NT2/D1 (cell line): ENCODE measurements around the gene ZFYVE1.

Experiments used
- SUZ12 ChIP-seq: IDR thresholded peaks from 2 replicates; pipeline ENCODE4 v1.6.1; 2011; ENCODE audit not compliant: insufficient read length, insufficient read depth; ENCODE audit errors: extremely low read depth
- YY1 ChIP-seq: IDR thresholded peaks from 2 replicates; pipeline ENCODE4 v1.6.1; 2011; ENCODE audit not compliant: insufficient read length, insufficient read depth
- ZNF274 ChIP-seq: IDR thresholded peaks from 2 replicates; pipeline ENCODE4 v1.6.1; 2011; ENCODE audit warnings: mild to moderate bottlenecking, low read depth, low read length

DNA sequence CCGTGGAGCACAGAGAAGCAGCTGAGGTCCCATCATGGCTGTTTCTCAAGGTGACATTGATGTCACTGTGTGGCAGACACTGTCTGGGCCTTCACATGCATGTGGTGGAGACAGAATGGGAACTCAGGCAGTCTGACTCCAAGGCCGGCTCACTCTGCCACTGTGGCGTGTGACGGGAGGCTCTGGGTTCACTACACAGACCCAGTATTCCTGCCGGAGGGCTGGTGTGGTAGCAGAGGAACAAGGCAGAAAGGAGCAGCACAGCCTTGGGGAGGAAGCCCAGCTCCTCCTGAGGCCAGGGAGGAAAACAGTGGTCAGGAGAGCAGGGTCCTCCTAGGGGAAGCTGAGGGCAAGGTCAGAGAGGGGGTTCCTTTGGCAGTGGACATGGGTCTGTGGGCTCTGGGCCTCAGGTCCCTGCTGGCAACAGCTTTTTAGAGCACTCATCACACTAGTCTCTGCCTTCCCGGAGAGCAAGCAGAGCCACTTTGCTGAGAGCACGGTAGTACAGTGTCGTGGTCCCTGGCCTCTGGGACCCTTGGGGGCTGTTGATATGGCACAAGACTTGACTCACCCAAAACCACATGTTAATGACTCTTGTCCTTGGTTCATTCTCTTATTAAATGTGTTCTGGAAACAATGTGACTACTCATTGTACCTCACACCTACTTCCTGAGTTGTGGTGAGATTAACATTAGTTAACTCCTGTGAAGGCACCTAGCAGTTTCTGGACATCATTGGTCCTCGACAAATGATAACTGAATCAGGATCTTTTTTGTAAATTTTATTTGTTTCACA lies 79.3 kb downstream of the ZFYVE1 start:
- TF ChIP-seq ZNF274 (no peak), SUZ12 (no peak), YY1 (no peak)
